Neural cell (in vitro differentiated cells): Measurements from ENCODE around the gene TBC1D9. TPM values are rescaled to one million over a fixed set of nuclear protein-coding genes. Genes with fewer than 3 reads are reported as not detected.

Experiments
- H2AFZ ChIP-seq: fragments of 200-600, 300-800 bp; sonication (generic), shearing (Covaris generic); 2 replicates; pipeline ENCODE4 v1.6.0; 2014; ENCODE audit warnings: low read depth, mild to moderate bottlenecking, antibody characterized with exemption, low read length, moderate library complexity
- H3F3A ChIP-seq: fragments of 200-600 bp; shearing (Covaris generic); 2 replicates; pipeline ENCODE4 v1.6.1; 2016; ENCODE audit warnings: mild to moderate bottlenecking, moderate library complexity, mixed read lengths, antibody characterized with exemption, low read length; ENCODE audit not compliant: insufficient read depth, poor library complexity, severe bottlenecking
- H3K27ac ChIP-seq: fragments of 200-600, 300-800 bp; sonication (generic), shearing (Covaris generic); 2 replicates; pipeline ENCODE4 v1.5.1; 2014; ENCODE audit warnings: mild to moderate bottlenecking, low read length, moderate library complexity
- H3K27me3 ChIP-seq: fragments of 300-800, 200-600 bp; sonication (generic), shearing (Covaris generic); 2 replicates; pipeline ENCODE4 v1.6.0; 2014; ENCODE audit warnings: mild to moderate bottlenecking, low read depth, low read length, moderate library complexity; ENCODE audit not compliant: insufficient read depth
- H3K36me3 ChIP-seq: fragments of 300-800, 200-600 bp; sonication (generic), shearing (Covaris generic); 2 replicates; pipeline ENCODE4 v1.5.1; 2014; ENCODE audit warnings: mild to moderate bottlenecking, antibody characterized with exemption, low read length, moderate library complexity; ENCODE audit not compliant: insufficient read depth
- H3K4me2 ChIP-seq: fragments of 300-800, 200-600 bp; sonication (generic), shearing (Covaris generic); 2 replicates; pipeline ENCODE4 v1.6.0; 2014; ENCODE audit warnings: mild to moderate bottlenecking, low read length
- H3K4me3 ChIP-seq: fragments of 300-800, 200-600 bp; sonication (generic), shearing (Covaris generic); 2 replicates; pipeline ENCODE4 v1.5.1; 2014; ENCODE audit warnings: mild to moderate bottlenecking, low read length, moderate library complexity
- H3K79me2 ChIP-seq: fragments of 200-600 bp; shearing (Covaris generic); replicated peaks from 2 replicates; pipeline ENCODE4 v1.6.0; 2014; ENCODE audit warnings: mild to moderate bottlenecking, low read length, moderate library complexity; ENCODE audit not compliant: insufficient read depth
- H3K9ac ChIP-seq: fragments of 300-800, 200-600 bp; sonication (generic), shearing (Covaris generic); 2 replicates; pipeline ENCODE4 v1.6.1; 2016; ENCODE audit warnings: mild to moderate bottlenecking, low read length, mixed read lengths
- H3K9me2 ChIP-seq: fragments of 200-600 bp; shearing (Covaris generic); 2 replicates; pipeline ENCODE4 v1.6.1; 2016; ENCODE audit warnings: mild to moderate bottlenecking, low read length, mixed read lengths; ENCODE audit not compliant: insufficient read depth
- H3K9me3 ChIP-seq: fragments of 200-600, 300-800 bp; sonication (generic), shearing (Covaris generic); 2 replicates; pipeline ENCODE4 v1.6.1; 2016; ENCODE audit warnings: mild to moderate bottlenecking, mixed run types, low read length, moderate library complexity, mixed read lengths
- H4K20me1 ChIP-seq: fragments of 200-600 bp; shearing (Covaris generic); 2 replicates; pipeline ENCODE4 v1.6.1; 2016; ENCODE audit warnings: mild to moderate bottlenecking, mixed run types; ENCODE audit not compliant: insufficient read depth
- CTCF ChIP-seq: fragments of 450-650 bp; IDR thresholded peaks from 2 replicates; pipeline ENCODE4 v1.5.1; 2014; ENCODE audit warnings: antibody characterized with exemption, mild to moderate bottlenecking, moderate library complexity; ENCODE audit not compliant: poor library complexity, severe bottlenecking
- EP300 ChIP-seq: fragments of 450-650 bp; conservative IDR thresholded peaks from 2 replicates; pipeline ENCODE4 v1.6.1; 2014; ENCODE audit warnings: antibody characterized with exemption, mild to moderate bottlenecking, moderate library complexity; ENCODE audit not compliant: poor library complexity, severe bottlenecking
- EZH2 ChIP-seq: fragments of 200-600, 300-800 bp; shearing (Covaris generic), sonication (generic); IDR thresholded peaks from 2 replicates; pipeline ENCODE4 v1.6.1; 2014; ENCODE audit warnings: antibody characterized with exemption, low read length, borderline replicate concordance, mild to moderate bottlenecking; ENCODE audit not compliant: insufficient read depth, poor library complexity, severe bottlenecking
- MXI1 ChIP-seq: fragments of 450-650 bp; conservative IDR thresholded peaks from 2 replicates; pipeline ENCODE4 v1.6.1; 2014; ENCODE audit warnings: antibody characterized with exemption, mild to moderate bottlenecking; ENCODE audit not compliant: poor library complexity, severe bottlenecking
- POLR2AphosphoS5 ChIP-seq: IDR thresholded peaks from 2 replicates; pipeline ENCODE4 v1.6.1; 2012
- RAD21 ChIP-seq: fragments of 450-650 bp; conservative IDR thresholded peaks from 2 replicates; pipeline ENCODE4 v1.6.1; 2014; ENCODE audit warnings: antibody characterized with exemption, mild to moderate bottlenecking, moderate library complexity
- REST ChIP-seq: IDR thresholded peaks from 2 replicates; pipeline ENCODE4 v1.6.1; 2012; ENCODE audit warnings: borderline replicate concordance
- SMC3 ChIP-seq: fragments of 450-650 bp; conservative IDR thresholded peaks from 2 replicates; pipeline ENCODE4 v1.6.1; 2014; ENCODE audit warnings: antibody characterized with exemption, mild to moderate bottlenecking, moderate library complexity; ENCODE audit not compliant: poor library complexity
- TAF1 ChIP-seq: IDR thresholded peaks from 2 replicates; pipeline ENCODE4 v1.6.1; 2012; ENCODE audit warnings: low read depth
- polyA plus RNA-seq: library from polyadenylated mRNA; depleted of rRNA; stranded (reverse); fragments of >200 nt; gene quantifications from 2 replicates; pipeline ENCODE4 v1.2.3, GENCODE V29; 2014

TBC1D9 gene
- polyA plus RNA-seq, 1 donor from 2014 or later, result 42.8 TPM

GRCh38 chr4:140703463-140703862 lies 52.7 kb downstream of the TBC1D9 start:
- H3K9me2 ChIP-seq, result no peaks in the 10 kb centered on the region
- peaks cover 45% of the 10 kb centered on the region for H3K79me2 ChIP-seq
- no peaks in the 10 kb centered on the region for H4K20me1 ChIP-seq
- peaks cover 8% of the 10 kb centered on the region for H3K36me3 ChIP-seq
- H3K27ac ChIP-seq, result no peak overlapping the region
- H3K9me3 ChIP-seq, result no peaks in the 10 kb centered on the region
- H2AFZ ChIP-seq, result no peak overlapping the region
- no peak for TF ChIP-seq TAF1
- no peak overlapping the region for H3K4me3 ChIP-seq
- H3K9ac ChIP-seq, result no peak overlapping the region
- H3K27me3 ChIP-seq, result no peaks in the 10 kb centered on the region
- H3F3A ChIP-seq, result no peaks in the 10 kb centered on the region
- H3K4me2 ChIP-seq, result no peak overlapping the region

GRCh38 chr4:140702096-140702757 lies 54.0 kb downstream of the TBC1D9 start:
- Histone ChIP-seq H3K36me3 (peaks cover 8% of the 10 kb centered on the region), H4K20me1 (no peaks in the 10 kb centered on the region), H2AFZ (no peak overlapping the region), H3K4me2 (no peak overlapping the region), H3K9me2 (no peaks in the 10 kb centered on the region), H3K4me3 (peak overlapping the region; percentile 16), H3F3A (no peaks in the 10 kb centered on the region), H3K27ac (peak overlapping the region; percentile 23), H3K27me3 (no peaks in the 10 kb centered on the region), H3K9ac (no peak overlapping the region), H3K9me3 (no peaks in the 10 kb centered on the region), H3K79me2 (peaks cover 36% of the 10 kb centered on the region)
- TF ChIP-seq MXI1, result no peak
- TF ChIP-seq TAF1, result no peak
- TF ChIP-seq EP300, result peak; percentile 93
- no peak for TF ChIP-seq SMC3
- TF ChIP-seq RAD21, result no peak
- TF ChIP-seq EZH2, result no peak
- peak; percentile 68 for TF ChIP-seq POLR2AphosphoS5
- TF ChIP-seq CTCF, result no peak
- TF ChIP-seq REST, result peak; percentile 80
